Measurements from ENCODE around the gene RASL11A.
"Not testable (repeated sequence)": the region's sequence is repeated elsewhere in the genome, so short reads cannot be mapped to it uniquely, and the experiment has no call there.

DNA sequence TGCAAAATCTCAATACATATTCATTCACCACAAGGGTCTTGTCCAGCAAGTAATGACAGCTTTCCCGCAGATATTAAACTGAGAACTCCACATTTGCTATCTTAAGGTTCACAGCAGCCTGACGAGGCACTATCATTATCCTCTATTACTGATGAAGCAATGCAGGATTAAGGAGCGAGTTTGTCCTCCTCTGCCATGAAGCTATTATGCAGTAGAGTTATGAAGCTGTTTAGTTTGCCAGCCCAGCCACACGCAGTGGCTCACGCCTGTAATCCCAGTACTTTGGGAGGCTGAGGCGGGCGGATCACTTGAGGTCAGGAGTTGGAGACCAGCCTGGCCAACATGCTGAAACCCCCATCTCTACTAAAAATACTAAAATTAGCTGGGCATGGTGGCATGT, 29.8 kb downstream of the RASL11A start:
- TF ChIP-seq, protein P1, sequence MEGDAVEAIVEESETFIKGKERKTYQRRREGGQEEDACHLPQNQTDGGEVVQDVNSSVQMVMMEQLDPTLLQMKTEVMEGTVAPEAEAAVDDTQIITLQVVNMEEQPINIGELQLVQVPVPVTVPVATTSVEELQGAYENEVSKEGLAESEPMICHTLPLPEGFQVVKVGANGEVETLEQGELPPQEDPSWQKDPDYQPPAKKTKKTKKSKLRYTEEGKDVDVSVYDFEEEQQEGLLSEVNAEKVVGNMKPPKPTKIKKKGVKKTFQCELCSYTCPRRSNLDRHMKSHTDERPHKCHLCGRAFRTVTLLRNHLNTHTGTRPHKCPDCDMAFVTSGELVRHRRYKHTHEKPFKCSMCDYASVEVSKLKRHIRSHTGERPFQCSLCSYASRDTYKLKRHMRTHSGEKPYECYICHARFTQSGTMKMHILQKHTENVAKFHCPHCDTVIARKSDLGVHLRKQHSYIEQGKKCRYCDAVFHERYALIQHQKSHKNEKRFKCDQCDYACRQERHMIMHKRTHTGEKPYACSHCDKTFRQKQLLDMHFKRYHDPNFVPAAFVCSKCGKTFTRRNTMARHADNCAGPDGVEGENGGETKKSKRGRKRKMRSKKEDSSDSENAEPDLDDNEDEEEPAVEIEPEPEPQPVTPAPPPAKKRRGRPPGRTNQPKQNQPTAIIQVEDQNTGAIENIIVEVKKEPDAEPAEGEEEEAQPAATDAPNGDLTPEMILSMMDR (IDR thresholded peaks at IDR 0.05): not testable (repeated sequence)
- TF ChIP-seq POLR2A (IDR thresholded peaks at IDR 0.05): not testable (repeated sequence)
